ENCODE measurements around the gene CLEC17A. TPM values are rescaled to one million over a fixed set of nuclear protein-coding genes. Genes with fewer than 3 reads are reported as not detected.

The CLEC17A gene
- total RNA-seq, 2 experiments from 2014 or later = 0.60 to 0.83 TPM

DNA sequence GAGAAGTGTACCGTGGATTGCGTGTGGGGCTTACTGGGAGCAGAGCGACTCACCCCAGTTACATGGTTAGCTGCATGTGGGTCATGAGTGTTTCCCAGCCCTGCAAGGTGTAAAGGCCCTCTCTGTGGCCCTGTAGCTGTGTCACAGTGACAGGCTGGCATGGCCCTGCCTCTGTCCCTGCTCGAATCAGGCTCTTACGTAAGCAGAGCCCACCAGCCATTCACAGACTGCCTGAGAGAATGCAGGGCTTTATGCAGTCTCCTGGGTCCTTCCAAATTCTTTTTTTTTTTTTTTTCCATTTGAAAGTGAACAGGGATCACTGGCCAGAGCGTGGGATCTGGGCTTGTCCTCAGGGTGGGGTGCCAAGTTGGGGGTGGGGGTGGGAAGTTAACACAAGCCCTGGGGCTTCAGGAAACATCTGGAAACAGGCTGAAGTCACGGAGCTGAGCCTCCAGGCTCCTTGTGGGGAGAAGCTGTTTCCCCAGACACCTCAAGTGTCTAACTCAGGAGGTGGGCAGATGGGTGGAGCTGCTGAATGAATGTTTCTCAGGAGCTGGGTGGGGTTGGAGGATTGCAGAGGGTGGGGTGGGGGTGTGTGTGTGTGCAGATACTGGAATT is 40.1 kb upstream of the CLEC17A start:
- H3K36me3 Mint-ChIP-seq (ENCODE audit: low read depth) = no peaks in the 10 kb centered on the region
- ATAC-seq (peak; percentile 53), DNase-seq (no peak)
- peaks cover 32% of the 10 kb centered on the region for H3K4me1 Mint-ChIP-seq (ENCODE audit: low read depth)
- POLR2A ChIA-PET = no interaction called here
- intact Hi-C loops (cut with micrococcal nuclease) = no loop called here
- no peak overlapping the region for H3K4me3 Mint-ChIP-seq
- H3K9me3 Mint-ChIP-seq = no peaks in the 10 kb centered on the region
- CTCF ChIA-PET = no interaction called here
- no peaks in the 10 kb centered on the region for H3K27me3 Mint-ChIP-seq
- no peak overlapping the region for H3K27ac Mint-ChIP-seq
- TF ChIP-seq, protein P1, sequence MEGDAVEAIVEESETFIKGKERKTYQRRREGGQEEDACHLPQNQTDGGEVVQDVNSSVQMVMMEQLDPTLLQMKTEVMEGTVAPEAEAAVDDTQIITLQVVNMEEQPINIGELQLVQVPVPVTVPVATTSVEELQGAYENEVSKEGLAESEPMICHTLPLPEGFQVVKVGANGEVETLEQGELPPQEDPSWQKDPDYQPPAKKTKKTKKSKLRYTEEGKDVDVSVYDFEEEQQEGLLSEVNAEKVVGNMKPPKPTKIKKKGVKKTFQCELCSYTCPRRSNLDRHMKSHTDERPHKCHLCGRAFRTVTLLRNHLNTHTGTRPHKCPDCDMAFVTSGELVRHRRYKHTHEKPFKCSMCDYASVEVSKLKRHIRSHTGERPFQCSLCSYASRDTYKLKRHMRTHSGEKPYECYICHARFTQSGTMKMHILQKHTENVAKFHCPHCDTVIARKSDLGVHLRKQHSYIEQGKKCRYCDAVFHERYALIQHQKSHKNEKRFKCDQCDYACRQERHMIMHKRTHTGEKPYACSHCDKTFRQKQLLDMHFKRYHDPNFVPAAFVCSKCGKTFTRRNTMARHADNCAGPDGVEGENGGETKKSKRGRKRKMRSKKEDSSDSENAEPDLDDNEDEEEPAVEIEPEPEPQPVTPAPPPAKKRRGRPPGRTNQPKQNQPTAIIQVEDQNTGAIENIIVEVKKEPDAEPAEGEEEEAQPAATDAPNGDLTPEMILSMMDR (IDR thresholded peaks at IDR 0.05) = no peak

DNA sequence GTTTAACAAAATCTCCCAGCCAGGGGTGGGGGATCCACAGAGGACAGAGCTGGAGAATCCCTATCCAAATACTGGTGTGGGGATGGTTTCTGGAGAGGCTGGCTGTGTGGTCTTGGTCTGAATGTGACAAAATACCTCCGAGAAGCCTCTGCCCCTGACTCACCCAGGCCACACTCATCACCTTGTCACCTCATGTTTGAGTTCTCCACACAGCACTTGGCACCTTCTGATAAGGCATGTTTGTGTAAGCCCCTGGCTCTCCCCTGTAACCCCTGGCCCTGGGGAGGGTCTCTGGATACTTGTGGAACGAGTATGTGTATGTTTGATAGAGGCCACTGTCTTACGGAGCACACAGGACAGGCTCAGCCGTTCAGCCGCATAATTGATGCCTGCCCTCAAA is 38.8 kb upstream of the CLEC17A start:
- no peak overlapping the region for H3K4me3 Mint-ChIP-seq
- CTCF ChIA-PET = no interaction called here
- ATAC-seq = no peak
- peaks cover 3% of the 10 kb centered on the region for H3K36me3 Mint-ChIP-seq (ENCODE audit: low read depth)
- H3K4me1 Mint-ChIP-seq (ENCODE audit: low read depth) = peaks cover 27% of the 10 kb centered on the region
- H3K27ac Mint-ChIP-seq = no peak overlapping the region
- H3K9me3 Mint-ChIP-seq = no peaks in the 10 kb centered on the region
- intact Hi-C loops (cut with micrococcal nuclease) = no loop called here
- POLR2A ChIA-PET = no interaction called here
- DNase-seq = no peak
- TF ChIP-seq, protein P1 (IDR thresholded peaks at IDR 0.05) = no peak
- H3K27me3 Mint-ChIP-seq = no peaks in the 10 kb centered on the region

DNA sequence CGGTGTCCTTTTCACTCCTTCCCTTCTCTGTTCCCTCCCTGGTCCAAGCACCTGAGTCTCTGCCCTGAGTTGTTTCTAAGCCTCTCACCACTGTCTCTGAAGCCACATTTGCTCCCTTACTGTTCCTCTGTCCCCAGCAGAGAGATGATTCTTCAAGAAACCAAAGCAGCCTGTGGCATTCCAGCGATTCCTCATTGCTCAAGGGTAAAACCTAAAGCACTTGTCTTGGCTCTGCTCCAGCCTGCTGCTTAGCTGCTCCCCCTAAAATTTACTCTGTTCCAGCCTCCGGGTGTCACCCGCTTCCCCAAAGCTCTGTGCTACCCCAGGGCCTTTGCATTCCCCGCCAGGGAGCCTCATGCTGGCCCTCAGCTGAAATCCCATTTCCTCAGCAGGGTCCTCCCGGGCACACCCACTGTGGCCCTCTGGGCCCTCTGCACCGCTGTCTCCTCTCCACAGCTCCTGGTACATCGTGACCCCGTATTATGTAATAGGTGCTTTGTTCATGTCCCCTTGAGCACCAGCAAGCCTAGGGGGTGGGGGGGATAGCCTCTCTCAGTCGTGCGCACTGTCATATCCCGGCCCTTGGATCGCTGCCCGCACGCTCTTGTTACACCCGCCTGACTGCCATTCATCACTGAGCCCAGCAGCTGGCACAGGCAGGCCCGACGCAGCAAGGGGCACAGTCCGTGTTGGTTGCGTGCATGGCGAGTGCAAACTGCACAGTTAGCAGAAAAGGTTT is 37.7 kb upstream of the CLEC17A start:
- ChIA-PET POLR2A (no interaction called here), CTCF (interaction anchor here (1.5 kb wide), 1 partner anchor 11 kb away, joined by 5 read pairs; no protein-coding TSS in a partner anchor)
- H3K27ac Mint-ChIP-seq = peak overlapping the region; percentile 23
- H3K36me3 Mint-ChIP-seq (ENCODE audit: low read depth) = peaks cover 6% of the 10 kb centered on the region
- peaks cover 24% of the 10 kb centered on the region for H3K4me1 Mint-ChIP-seq (ENCODE audit: low read depth)
- intact Hi-C loops (cut with micrococcal nuclease) = no loop called here
- ATAC-seq = no peak
- no peaks in the 10 kb centered on the region for H3K9me3 Mint-ChIP-seq
- TF ChIP-seq, protein P1 (IDR thresholded peaks at IDR 0.05) = no peak
- H3K27me3 Mint-ChIP-seq = no peaks in the 10 kb centered on the region
- no peak overlapping the region for H3K4me3 Mint-ChIP-seq
- DNase-seq = no peak

DNA sequence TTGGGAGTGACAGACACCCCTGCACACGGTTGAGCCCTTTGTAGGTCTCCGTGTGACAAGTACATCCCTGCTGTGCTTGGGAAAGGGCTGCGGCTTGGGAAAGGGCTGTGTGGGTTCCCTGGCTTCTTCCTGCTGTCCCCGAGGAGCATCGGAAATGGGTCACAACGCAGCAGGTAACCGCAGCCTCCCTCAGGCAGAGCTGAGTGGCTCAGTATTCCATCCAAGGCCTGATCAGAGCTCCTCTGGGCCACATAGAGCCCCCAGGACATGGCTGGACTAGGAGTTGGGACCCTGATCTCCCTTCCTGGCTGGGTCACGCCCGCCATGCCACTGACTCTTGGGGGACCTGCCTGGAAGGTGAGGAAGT is 37.2 kb upstream of the CLEC17A start:
- CTCF ChIA-PET = interaction anchor here (1.5 kb wide), 1 partner anchor 11 kb away, joined by 5 read pairs; no protein-coding TSS in a partner anchor
- POLR2A ChIA-PET = interaction anchor here (1.3 kb wide), 1 partner anchor 29 kb away, joined by 4 read pairs; no protein-coding TSS in a partner anchor
- H3K27me3 Mint-ChIP-seq = no peaks in the 10 kb centered on the region
- H3K4me1 Mint-ChIP-seq (ENCODE audit: low read depth) = peaks cover 30% of the 10 kb centered on the region
- DNase-seq (no peak), ATAC-seq (no peak)
- H3K36me3 Mint-ChIP-seq (ENCODE audit: low read depth) = peaks cover 7% of the 10 kb centered on the region
- H3K9me3 Mint-ChIP-seq = no peaks in the 10 kb centered on the region
- intact Hi-C loops (cut with micrococcal nuclease) = no loop called here
- TF ChIP-seq, protein P1 (IDR thresholded peaks at IDR 0.05) = no peak
- no peak overlapping the region for H3K4me3 Mint-ChIP-seq
- H3K27ac Mint-ChIP-seq = no peak overlapping the region

DNA sequence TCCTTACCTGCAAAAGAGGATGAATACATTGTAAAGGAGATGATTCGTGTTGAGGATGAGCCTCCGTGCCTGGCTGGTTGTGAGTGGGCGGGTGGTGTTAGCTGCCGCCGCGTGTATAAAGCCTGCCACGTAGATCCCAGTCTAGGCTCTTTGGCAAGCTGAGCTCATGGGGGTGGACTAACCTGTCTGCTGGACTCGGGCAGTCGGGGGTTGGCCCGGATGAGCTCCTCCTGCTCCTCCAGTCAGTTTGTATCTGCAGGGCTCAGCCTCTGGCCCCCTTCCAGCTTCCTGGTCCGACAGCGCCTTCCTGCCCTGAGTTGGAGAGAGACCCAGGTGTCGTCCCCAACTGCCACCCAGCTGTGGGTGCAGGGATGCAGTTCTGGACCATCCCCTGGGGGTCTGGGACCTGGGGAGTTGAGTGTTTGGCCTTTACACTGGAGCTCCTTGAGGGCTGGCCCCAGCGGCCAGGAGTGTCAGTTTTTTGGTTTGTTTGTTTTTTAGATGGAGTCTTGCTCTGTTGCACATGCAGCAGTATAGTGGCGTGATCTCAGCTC is 32.6 kb upstream of the CLEC17A start:
- H3K4me3 Mint-ChIP-seq = no peak overlapping the region
- ChIA-PET POLR2A (interaction anchor here (1.7 kb wide), 1 partner anchor 14 kb away, joined by 4 read pairs; no protein-coding TSS in a partner anchor), CTCF (interaction anchor here (1.1 to 4.2 kb wide), 7 partner anchors 13 to 136 kb away, joined by 3 to 14 read pairs (median 6); partner anchors contain the start of genes GIPC1 and NDUFB7)
- no peaks in the 10 kb centered on the region for H3K27me3 Mint-ChIP-seq
- intact Hi-C loops (cut with micrococcal nuclease) = no loop called here
- ATAC-seq (no peak), DNase-seq (peak; percentile 40)
- H3K27ac Mint-ChIP-seq = peak overlapping the region; percentile 35
- no peaks in the 10 kb centered on the region for H3K9me3 Mint-ChIP-seq
- peaks cover 7% of the 10 kb centered on the region for H3K36me3 Mint-ChIP-seq (ENCODE audit: low read depth)
- H3K4me1 Mint-ChIP-seq (ENCODE audit: low read depth) = peaks cover 40% of the 10 kb centered on the region
- TF ChIP-seq, protein P1 (IDR thresholded peaks at IDR 0.05) = no peak
